ENCODE measurements around the gene SLCO2A1. TPM values are rescaled to one million over a fixed set of nuclear protein-coding genes. Genes with fewer than 3 reads are reported as not detected.

The SLCO2A1 gene
- total RNA-seq, 4 donors from 2014 or later = 3.3 to 18.9 (median 6.0) TPM

DNA sequence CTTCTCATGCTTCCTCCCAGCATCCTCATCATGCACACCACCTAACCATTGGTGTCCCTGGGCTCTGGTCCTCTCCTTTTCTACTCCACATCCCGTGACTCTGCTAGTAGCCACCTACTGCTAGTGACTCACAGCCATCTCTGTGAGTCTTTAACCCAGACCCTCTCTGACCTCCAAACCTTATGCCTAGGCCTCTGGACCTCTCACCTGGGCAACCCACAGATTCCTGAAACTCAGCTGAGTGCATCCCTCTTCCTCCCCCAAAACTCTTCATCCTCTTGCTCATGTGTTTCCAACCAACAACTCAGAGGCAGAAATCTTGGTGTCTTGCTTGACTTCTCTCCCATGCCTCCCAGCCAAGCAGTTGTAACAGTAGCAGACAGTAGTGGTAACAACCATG lies 20.0 kb upstream of the SLCO2A1 start:
- no peak for DNase-seq
- TF ChIP-seq, protein P1, sequence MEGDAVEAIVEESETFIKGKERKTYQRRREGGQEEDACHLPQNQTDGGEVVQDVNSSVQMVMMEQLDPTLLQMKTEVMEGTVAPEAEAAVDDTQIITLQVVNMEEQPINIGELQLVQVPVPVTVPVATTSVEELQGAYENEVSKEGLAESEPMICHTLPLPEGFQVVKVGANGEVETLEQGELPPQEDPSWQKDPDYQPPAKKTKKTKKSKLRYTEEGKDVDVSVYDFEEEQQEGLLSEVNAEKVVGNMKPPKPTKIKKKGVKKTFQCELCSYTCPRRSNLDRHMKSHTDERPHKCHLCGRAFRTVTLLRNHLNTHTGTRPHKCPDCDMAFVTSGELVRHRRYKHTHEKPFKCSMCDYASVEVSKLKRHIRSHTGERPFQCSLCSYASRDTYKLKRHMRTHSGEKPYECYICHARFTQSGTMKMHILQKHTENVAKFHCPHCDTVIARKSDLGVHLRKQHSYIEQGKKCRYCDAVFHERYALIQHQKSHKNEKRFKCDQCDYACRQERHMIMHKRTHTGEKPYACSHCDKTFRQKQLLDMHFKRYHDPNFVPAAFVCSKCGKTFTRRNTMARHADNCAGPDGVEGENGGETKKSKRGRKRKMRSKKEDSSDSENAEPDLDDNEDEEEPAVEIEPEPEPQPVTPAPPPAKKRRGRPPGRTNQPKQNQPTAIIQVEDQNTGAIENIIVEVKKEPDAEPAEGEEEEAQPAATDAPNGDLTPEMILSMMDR (IDR thresholded peaks at IDR 0.05) = no peak
- no peak for TF ChIP-seq POLR2A (IDR thresholded peaks at IDR 0.05)
- H3K27ac ChIP-seq = no peak overlapping the region
- H3K36me3 ChIP-seq = no peaks in the 10 kb centered on the region
- no peaks in the 10 kb centered on the region for H3K27me3 ChIP-seq
- no peak overlapping the region for H3K4me3 ChIP-seq
- 82 to 86% methylated on average over 1 of the region's 1 CpG for WGBS, 2 donors
- intact Hi-C loops (cut with DNase I) = no loop called here
- H3K9me3 ChIP-seq = no peaks in the 10 kb centered on the region
- no peaks in the 10 kb centered on the region for H3K4me1 ChIP-seq

DNA sequence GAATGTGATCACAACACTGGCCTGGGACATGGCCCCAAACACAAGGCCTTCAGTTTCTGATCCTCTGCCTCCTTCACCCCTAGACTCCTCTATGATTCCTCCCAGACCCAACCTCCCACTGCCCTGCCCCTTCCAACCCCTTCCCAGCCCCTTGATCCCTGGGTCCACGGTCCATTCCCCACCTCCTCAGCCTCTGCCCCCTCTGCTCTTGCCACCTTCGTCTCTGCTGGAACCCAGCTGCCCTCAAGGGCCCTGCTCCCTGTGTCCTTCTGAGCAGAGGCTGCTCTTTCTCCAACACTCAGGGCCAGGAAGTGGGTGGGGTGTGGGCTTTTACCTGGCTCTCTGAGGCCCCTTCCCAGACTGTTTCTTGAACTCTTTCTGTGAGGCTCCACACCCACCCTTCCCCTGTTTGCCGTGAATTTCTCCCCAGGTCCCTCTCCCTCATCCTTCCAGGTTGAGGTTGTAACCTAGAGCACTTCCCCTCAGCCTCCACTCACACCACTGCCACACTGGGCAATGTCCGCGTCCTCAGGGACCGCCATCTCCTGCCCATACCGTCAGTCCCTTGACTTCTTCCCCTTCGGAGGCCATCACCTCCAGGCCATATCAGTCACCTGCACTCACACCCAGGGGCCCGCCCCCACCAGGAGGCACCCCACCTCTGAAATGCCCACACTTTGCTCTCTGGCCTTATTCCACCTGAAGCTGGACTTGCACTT lies 18.7 kb upstream of the SLCO2A1 start:
- no peak overlapping the region for H3K27ac ChIP-seq
- H3K36me3 ChIP-seq = no peaks in the 10 kb centered on the region
- no peak overlapping the region for H3K4me3 ChIP-seq
- no peaks in the 10 kb centered on the region for H3K9me3 ChIP-seq
- intact Hi-C loops (cut with DNase I) = no loop called here
- TF ChIP-seq POLR2A (IDR thresholded peaks at IDR 0.05) = no peak
- TF ChIP-seq, protein P1 (IDR thresholded peaks at IDR 0.05) = no peak
- H3K4me1 ChIP-seq = no peaks in the 10 kb centered on the region
- no peak for DNase-seq
- H3K27me3 ChIP-seq = no peaks in the 10 kb centered on the region
- 88 to 89% methylated on average over 7 to 9 of the region's 9 CpGs for WGBS, 2 donors

DNA sequence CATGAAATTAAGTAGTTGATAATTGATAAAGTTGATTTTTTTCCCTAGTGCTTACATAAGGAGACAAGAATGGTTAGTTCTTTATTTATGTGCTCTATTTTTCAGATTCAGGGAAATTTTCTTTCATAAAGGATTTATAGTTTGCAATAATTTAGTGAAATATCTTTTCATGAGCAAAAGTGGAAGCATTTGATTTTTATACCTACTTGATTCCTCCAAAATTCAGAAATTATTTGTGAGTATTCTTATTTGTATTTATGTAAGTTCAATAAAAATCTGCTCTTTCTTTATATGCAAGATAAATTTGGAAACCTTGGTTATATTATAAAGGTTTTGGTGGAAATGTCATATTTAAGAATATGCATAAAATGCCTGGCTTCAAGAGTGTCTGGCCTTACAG lies 14.7 kb upstream of the SLCO2A1 start:
- TF ChIP-seq POLR2A (IDR thresholded peaks at IDR 0.05) = no peak
- TF ChIP-seq, protein P1 (IDR thresholded peaks at IDR 0.05) = no peak
- Histone ChIP-seq H3K9me3 (no peaks in the 10 kb centered on the region), H3K4me3 (no peak overlapping the region), H3K27me3 (no peaks in the 10 kb centered on the region), H3K36me3 (no peaks in the 10 kb centered on the region), H3K27ac (no peak overlapping the region), H3K4me1 (peaks cover 0 to 10% (median 0%) of the 10 kb centered on the region in 3 donors)
- no peak for DNase-seq
- intact Hi-C loops (cut with DNase I) = no loop called here

DNA sequence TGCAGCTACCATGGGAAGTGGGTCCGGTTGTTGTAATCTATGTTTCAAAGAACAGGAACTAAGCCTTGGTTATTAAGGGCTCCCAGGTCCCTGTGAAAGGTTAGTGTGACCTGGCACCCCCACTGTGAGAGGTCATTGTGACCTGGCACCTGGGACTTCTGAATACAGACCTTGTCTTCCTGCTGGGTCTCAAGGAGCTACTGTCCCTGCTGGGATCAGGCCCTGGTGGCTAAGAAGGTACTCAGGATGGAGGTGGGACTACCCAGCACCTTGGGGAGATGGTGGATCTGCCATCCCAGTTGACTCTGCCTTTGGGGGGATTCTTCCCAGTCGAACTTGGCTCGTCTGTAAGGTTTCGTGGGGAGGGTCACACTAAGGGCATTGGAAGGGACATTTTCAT lies 10.3 kb upstream of the SLCO2A1 start:
- intact Hi-C loops (cut with DNase I) = no loop called here
- Histone ChIP-seq H3K9me3 (no peaks in the 10 kb centered on the region), H3K36me3 (no peaks in the 10 kb centered on the region), H3K27ac (no peak overlapping the region), H3K4me3 (no peak overlapping the region), H3K27me3 (no peaks in the 10 kb centered on the region), H3K4me1 (peaks cover 0 to 27% (median 0%) of the 10 kb centered on the region in 3 donors)
- no peak for TF ChIP-seq POLR2A (IDR thresholded peaks at IDR 0.05)
- TF ChIP-seq, protein P1 (IDR thresholded peaks at IDR 0.05) = no peak
- 87 to 100% methylated on average over 1 to 3 of the region's 4 CpGs for WGBS, 2 donors
- no peak for DNase-seq

DNA sequence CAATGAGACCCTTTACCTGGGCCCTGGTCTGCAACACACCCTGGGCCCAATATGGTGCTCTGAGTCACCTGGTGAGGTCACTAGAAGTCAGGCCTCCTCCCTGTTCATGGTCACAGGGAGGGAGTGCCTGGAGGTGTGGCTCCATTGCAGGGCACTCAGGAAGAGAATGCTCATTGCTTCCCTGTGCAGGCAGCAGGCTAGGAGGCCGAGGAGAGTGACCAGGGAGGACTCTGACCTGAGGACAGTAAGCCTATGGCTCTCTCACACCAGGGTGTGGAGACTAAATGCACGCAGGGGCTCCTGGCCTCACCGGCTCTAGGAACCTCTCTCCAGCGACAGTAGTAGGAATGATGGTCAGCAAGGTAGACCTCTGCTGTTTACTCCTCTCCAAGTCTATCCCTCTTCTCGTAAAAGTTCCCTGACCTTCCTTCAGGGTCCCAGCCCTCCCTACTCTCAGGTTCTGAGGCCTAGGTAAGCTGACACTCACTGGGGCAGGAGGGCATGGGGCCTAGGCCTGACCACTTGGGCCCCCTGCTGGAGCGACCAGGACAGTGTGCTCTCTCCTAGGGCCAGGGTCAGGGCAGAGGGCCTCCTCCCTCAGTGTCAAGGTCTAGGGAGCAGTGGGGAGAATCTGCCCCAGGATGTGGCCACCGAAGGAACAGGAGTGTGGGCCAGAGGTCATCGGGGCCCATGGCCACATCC lies 9.6 kb upstream of the SLCO2A1 start:
- Histone ChIP-seq H3K27ac (peak overlapping the region in 2 of 4 donors; percentile 55 to 61), H3K4me3 (no peak overlapping the region), H3K4me1 (peaks cover 0 to 27% (median 0%) of the 10 kb centered on the region in 3 donors), H3K36me3 (no peaks in the 10 kb centered on the region), H3K9me3 (no peaks in the 10 kb centered on the region), H3K27me3 (no peaks in the 10 kb centered on the region)
- 61 to 75% methylated on average over 5 to 7 of the region's 8 CpGs for WGBS, 2 donors
- TF ChIP-seq POLR2A (IDR thresholded peaks at IDR 0.05) = no peak
- TF ChIP-seq, protein P1 (IDR thresholded peaks at IDR 0.05) = peak in 1 of 6 experiments; percentile 33
- no peak for DNase-seq
- intact Hi-C loops (cut with DNase I) = no loop called here
